Common myeloid progenitor, CD34-positive (primary cell): Measurements from ENCODE around the gene NR1H4.

Experiments used
- CTCF ChIA-PET: fragments of 350-600 bp; sonication (Branson Sonifier 250); formaldehyde crosslinking; loops from one replicate; lab custom pipeline; 2021; ENCODE audit warnings: antibody characterized with exemption; lab: Charles Lee
- POLR2A ChIA-PET: fragments of 350-600 bp; sonication (Branson Sonifier 250); formaldehyde crosslinking; loops from one replicate; lab custom pipeline; 2021; ENCODE audit warnings: antibody characterized with exemption; lab: Charles Lee
- DNase-seq, 3 donors: peaks; one replicate each; pipeline versions ENCODE4 v3.0.0 to v3.0.0-alpha.2; 2013
- H3K27ac ChIP-seq, 2 experiments: 1 replicate in 1 of 2; 2 replicates in 1 of 2; pipeline ENCODE4 v1.7.0; 2013; ENCODE audit warnings: inconsistent platforms in 2 of 2, low read length in 2 of 2, mild to moderate bottlenecking in 2 of 2, low read depth in 1 of 2, moderate library complexity in 1 of 2; ENCODE audit not compliant: severe bottlenecking in 2 of 2, insufficient read depth in 1 of 2, poor library complexity in 1 of 2
- H3K27me3 ChIP-seq, 5 experiments: replicated peaks in 2 of 5; 1 replicate in 3 of 5; 2 replicates in 2 of 5; pipeline versions ENCODE4 v1.6.1 to v1.7.0; 2013; ENCODE audit warnings: low read length in 4 of 5, mild to moderate bottlenecking in 2 of 5, moderate library complexity in 2 of 5, inconsistent platforms in 1 of 5; ENCODE audit not compliant: insufficient read depth in 5 of 5, control insufficient read depth in 4 of 5
- H3K36me3 ChIP-seq, 4 experiments: 1 replicate in 2 of 4; 2 replicates in 2 of 4; pipeline versions ENCODE4 v1.6.1 to v1.7.0; 2013; ENCODE audit warnings: low read length in 3 of 4, control low read depth in 1 of 4, mild to moderate bottlenecking in 1 of 4; ENCODE audit not compliant: control insufficient read depth in 4 of 4, insufficient read depth in 4 of 4
- H3K4me1 ChIP-seq, 4 experiments: 1 replicate in 3 of 4; 2 replicates in 1 of 4; pipeline versions ENCODE4 v1.6.1 to v1.7.1; 2013; ENCODE audit warnings: low read length in 3 of 4, mild to moderate bottlenecking in 3 of 4, control low read depth in 1 of 4, inconsistent platforms in 1 of 4, moderate library complexity in 1 of 4; ENCODE audit not compliant: control insufficient read depth in 4 of 4, insufficient read depth in 4 of 4; ENCODE audit errors: control extremely low read depth in 1 of 4
- H3K4me3 ChIP-seq, 7 experiments: 1 replicate in 4 of 7; 2 replicates in 3 of 7; pipeline versions ENCODE4 v1.5.1 to v1.7.0; 2013; ENCODE audit warnings: mild to moderate bottlenecking in 7 of 7, low read length in 6 of 7, moderate library complexity in 6 of 7, inconsistent platforms in 2 of 7, low read depth in 2 of 7, control low read depth in 1 of 7; ENCODE audit not compliant: insufficient read depth in 4 of 7, control insufficient read depth in 1 of 7; ENCODE audit errors: extremely low read depth in 1 of 7
- H3K9me3 ChIP-seq, 5 experiments: 1 replicate in 4 of 5; 2 replicates in 1 of 5; pipeline versions ENCODE4 v1.6.1 to v1.7.1; 2013; ENCODE audit warnings: low read length in 4 of 5, mild to moderate bottlenecking in 2 of 5, inconsistent platforms in 1 of 5, low read depth in 1 of 5, moderate library complexity in 1 of 5; ENCODE audit not compliant: control insufficient read depth in 4 of 5, insufficient read depth in 2 of 5; ENCODE audit errors: control extremely low read depth in 1 of 5
- WGBS: methylation state at CpG from one replicate; pipeline ENCODE4 v1.1.5; 2013; ENCODE audit not compliant: insufficient coverage; 5-methylcytosine and 5-hydroxymethylcytosine counted together

The NR1H4 gene

GRCh38 chr12:100564905-100565467, 91.3 kb downstream of the NR1H4 start:
- Histone ChIP-seq H3K9me3 (no peaks in the 10 kb centered on the region), H3K36me3 (no peaks in the 10 kb centered on the region), H3K4me3 (no peak overlapping the region), H3K27me3 (peaks cover 0 to 3% (median 0%) of the 10 kb centered on the region in 5 experiments), H3K27ac (no peak overlapping the region), H3K4me1 (peaks cover 0 to 2% (median 0%) of the 10 kb centered on the region in 4 experiments)
- WGBS: 96% methylated on average over 3 of the region's 6 CpGs
- DNase-seq: no peak
- POLR2A ChIA-PET: no interaction called here
- CTCF ChIA-PET: no interaction called here

- ChIA-PET CTCF (interaction anchor here (1.3 to 1.9 kb wide), 2 partner anchors 13 to 217 kb away, joined by 3 to 4 read pairs; no protein-coding TSS in a partner anchor), POLR2A (no interaction called here)
- H3K4me3 ChIP-seq: no peak overlapping the region
- H3K9me3 ChIP-seq: no peaks in the 10 kb centered on the region
- H3K4me1 ChIP-seq: peaks cover 0 to 2% (median 0%) of the 10 kb centered on the region in 4 experiments
- no peaks in the 10 kb centered on the region for H3K36me3 ChIP-seq
- no peak overlapping the region for H3K27ac ChIP-seq
- WGBS: 96% methylated on average over 3 of the region's 3 CpGs
- DNase-seq: no peak
- H3K27me3 ChIP-seq: peaks cover 0 to 3% (median 0%) of the 10 kb centered on the region in 5 experiments
Observed at GRCh38 chr12:100565987-100566545, 92.4 kb downstream of the NR1H4 start.

GRCh38 chr12:100566887-100567637, 93.4 kb downstream of the NR1H4 start:
- CTCF ChIA-PET: interaction anchor here (0.7 to 1.9 kb wide), 2 partner anchors 218 to 232 kb away, joined by 4 read pairs; no protein-coding TSS in a partner anchor
- 0% methylated on average over 1 of the region's 3 CpGs for WGBS
- DNase-seq: peak in 2 of 3 donors; percentile 55 to 64
- H3K4me1 ChIP-seq: peaks cover 0 to 2% (median 0%) of the 10 kb centered on the region in 4 experiments
- peaks cover 0 to 3% (median 0%) of the 10 kb centered on the region in 5 experiments for H3K27me3 ChIP-seq
- POLR2A ChIA-PET: no interaction called here
- no peaks in the 10 kb centered on the region for H3K9me3 ChIP-seq
- H3K4me3 ChIP-seq: no peak overlapping the region
- H3K36me3 ChIP-seq: no peaks in the 10 kb centered on the region
- no peak overlapping the region for H3K27ac ChIP-seq

GRCh38 chr12:100567945-100568344, 94.3 kb downstream of the NR1H4 start:
- CTCF ChIA-PET: interaction anchor here (1.5 to 1.9 kb wide), 2 partner anchors 11 to 219 kb away, joined by 3 to 4 read pairs; no protein-coding TSS in a partner anchor

GRCh38 chr12:100572184-100572583, 98.5 kb downstream of the NR1H4 start:
- no peak for DNase-seq
- no peak overlapping the region for H3K27ac ChIP-seq
- no peaks in the 10 kb centered on the region for H3K36me3 ChIP-seq
- ChIA-PET CTCF (interaction anchor here (1.1 kb wide), 1 partner anchor 37 kb away, joined by 3 read pairs; no protein-coding TSS in a partner anchor), POLR2A (no interaction called here)
- WGBS: no CpG with 5 or more reads among the region's 3 CpGs
- no peak overlapping the region for H3K4me3 ChIP-seq
- H3K9me3 ChIP-seq: no peaks in the 10 kb centered on the region
- H3K27me3 ChIP-seq: peaks cover 0 to 5% (median 1%) of the 10 kb centered on the region in 5 experiments
- peaks cover 4 to 19% (median 15%) of the 10 kb centered on the region in 4 experiments for H3K4me1 ChIP-seq

More at GRCh38 chr12:100567945-100568344, 94.3 kb downstream of the NR1H4 start:
- peak in 1 of 3 donors; percentile 11 for DNase-seq
- POLR2A ChIA-PET: no interaction called here
- Histone ChIP-seq H3K4me3 (no peak overlapping the region), H3K27me3 (peaks cover 0 to 3% (median 0%) of the 10 kb centered on the region in 5 experiments), H3K4me1 (peaks cover 0 to 2% (median under 1%) of the 10 kb centered on the region in 4 experiments), H3K36me3 (no peaks in the 10 kb centered on the region), H3K9me3 (no peaks in the 10 kb centered on the region), H3K27ac (no peak overlapping the region)

GRCh38 chr12:100573292-100574186, 99.9 kb downstream of the NR1H4 start, which contains the start of gene GAS2L3:
GAS2L3 (plus strand) TSS chr12:100573684; CDS start chr12:100594905, 21,221 bp downstream.
- H3K4me1 ChIP-seq: peaks cover 4 to 18% (median 15%) of the 10 kb centered on the region in 4 experiments
- DNase-seq: peak; percentile 53 to 78 (median 65)
- CTCF ChIA-PET: interaction anchor here (1.1 kb wide), 1 partner anchor 36 kb away, joined by 3 read pairs; no protein-coding TSS in a partner anchor
- peaks cover 0 to 3% (median 1%) of the 10 kb centered on the region in 5 experiments for H3K27me3 ChIP-seq
- peak within 1 kb of the TSS; percentile 64 to 90 (median 79) for H3K4me3 ChIP-seq
- POLR2A ChIA-PET: interaction anchor here (1.2 kb wide), 1 partner anchor 39 kb away, joined by 3 read pairs; no protein-coding TSS in a partner anchor
- H3K27ac ChIP-seq: peak within 1 kb of the TSS in 1 of 2 experiments; percentile 40
- 2% methylated on average over 67 of the region's 70 CpGs for WGBS
- no peaks in the 10 kb centered on the region for H3K36me3 ChIP-seq
- no peaks in the 10 kb centered on the region for H3K9me3 ChIP-seq
